H1 (cell line): ENCODE data around the gene SPIB. TPM values are rescaled to one million over a fixed set of nuclear protein-coding genes. Genes with fewer than 3 reads are reported as not detected.
A peak's percentile ranks its signal among the peaks of the same experiment; 100 is the strongest.

Experiments
- BRCA1 ChIP-seq: IDR thresholded peaks from 2 replicates; pipeline ENCODE4 v1.6.1; 2012; ENCODE audit warnings: low read depth, low read length, improper control_type of control experiment
- KDM4A ChIP-seq: IDR thresholded peaks from one replicate; pipeline ENCODE4 v1.7.1; 2012; ENCODE audit warnings: low read depth, mild to moderate bottlenecking, moderate library complexity, low read length, inconsistent platforms; ENCODE audit not compliant: severe bottlenecking
- polyA plus RNA-seq, 7 experiments: library from polyadenylated mRNA; depleted of rRNA in 3 of 7; stranded (reverse) in 5 of 7; unstranded in 2 of 7; fragments of >200 nt in 5 of 7; fragments of 200-250 nt in 2 of 7; gene quantifications; 1 replicate in 5 of 7; 2 replicates in 1 of 7; 4 replicates in 1 of 7; pipeline versions ENCODE4 v1.2.1 to v1.2.3, GENCODE V29; 2011 to 2013; ENCODE audit warnings: missing spikeins in 2 of 7, mixed read lengths in 2 of 7
- total RNA-seq: library from RNA; stranded (reverse); fragmentation: NEBNext Ultra II Directional; extraction: Animal tissue kit (Norgen Biotek cat#: 25700); gene quantifications from 2 replicates; pipeline ENCODE4 v1.2.1, GENCODE V29; 2021

The SPIB gene
- total and polyA plus RNA-seq, 2 of the 8 experiments (the other 6 are each of a cell fraction or from before 2014, with no cell fraction given) = 11.1 to 17.4 TPM

DNA sequence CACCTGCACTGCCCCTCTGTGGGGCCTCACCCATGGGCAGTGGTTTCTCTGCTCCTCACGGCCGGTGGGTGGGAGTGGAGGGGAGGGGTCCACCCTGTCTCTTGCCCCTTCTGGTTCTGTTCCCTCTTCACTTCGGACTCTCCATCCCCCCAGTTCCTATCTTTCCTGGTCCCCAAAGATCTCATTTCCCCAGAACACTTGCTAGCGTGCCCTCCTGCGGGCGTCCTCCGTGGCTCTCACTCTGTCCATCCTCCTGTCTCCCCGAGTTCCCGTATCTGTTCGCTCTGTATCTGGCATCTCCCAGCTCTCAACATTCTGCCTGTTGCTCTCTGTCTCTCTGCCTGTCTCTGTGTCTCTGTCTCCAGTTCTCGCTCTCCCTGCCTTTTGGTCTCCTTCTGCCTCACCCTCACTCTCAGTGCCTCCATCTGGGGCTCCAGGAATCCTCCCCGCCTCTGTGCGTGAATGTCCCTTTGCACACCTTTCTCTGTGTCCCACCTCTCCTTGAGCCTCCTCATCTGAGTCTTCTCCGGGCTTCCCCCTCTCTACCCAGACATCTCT lies 363 bp downstream of the SPIB start (continued):
- TF ChIP-seq BRCA1 (no peak), KDM4A (peak; percentile 44)
